A673 (cell line): ENCODE results near the gene LRRK1. TPM values are rescaled to one million over a fixed set of nuclear protein-coding genes. Genes with fewer than 3 reads are reported as not detected.

Experiments used
- BruUV-seq: library from RNA; stranded (reverse); fragments of 400-500 nt; replicated peaks from 2 replicates; lab custom pipeline; 2021; lab: Mats Ljungman, UMichigan
- CTCF ChIA-PET: fragments of 300-600 bp; sonication (Branson Sonifier 250); formaldehyde crosslinking; loops from one replicate; lab custom pipeline; 2022; ENCODE audit warnings: antibody characterized with exemption; lab: Charles Lee
- POLR2A ChIA-PET: fragments of 300-600 bp; sonication (Branson Sonifier 250); formaldehyde crosslinking; loops from one replicate; lab custom pipeline; 2022; ENCODE audit warnings: antibody characterized with exemption; ENCODE audit not compliant: low non-redundant PET; lab: Charles Lee
- DNase-seq: peaks from one replicate; pipeline ENCODE4 v3.0.0-alpha.2; 2015; ENCODE audit warnings: low spot score
- H3K27ac ChIP-seq: fragments of 200-600 bp; sonication (generic); 2 replicates; pipeline ENCODE4 v1.5.1; 2016; ENCODE audit warnings: mixed run types, low read depth, mild to moderate bottlenecking, mixed read lengths, antibody characterized with exemption, low read length; ENCODE audit not compliant: poor library complexity, severe bottlenecking
- H3K27me3 ChIP-seq: fragments of 200-600 bp; sonication (generic); replicated peaks from 2 replicates; pipeline ENCODE4 v1.6.1; 2017; ENCODE audit warnings: mixed run types, low read depth, mild to moderate bottlenecking, mixed read lengths, antibody characterized with exemption, low read length; ENCODE audit not compliant: insufficient read depth, poor library complexity
- H3K36me3 ChIP-seq: fragments of 200-600 bp; sonication (generic); 2 replicates; pipeline ENCODE4 v1.6.1; 2016; ENCODE audit warnings: mixed run types, mild to moderate bottlenecking, mixed read lengths, antibody characterized with exemption, low read length; ENCODE audit not compliant: insufficient read depth, poor library complexity, severe bottlenecking
- H3K4me1 ChIP-seq: fragments of 200-600 bp; sonication (generic); 2 replicates; pipeline ENCODE4 v1.6.1; 2017; ENCODE audit warnings: mixed run types, mild to moderate bottlenecking, mixed read lengths, antibody characterized with exemption, low read length; ENCODE audit not compliant: insufficient read depth, poor library complexity, severe bottlenecking
- H3K4me3 ChIP-seq: fragments of 200-600 bp; sonication (generic); 2 replicates; pipeline ENCODE4 v1.5.1; 2016; ENCODE audit warnings: low read depth, mixed run types, mild to moderate bottlenecking, mixed read lengths, low read length; ENCODE audit not compliant: poor library complexity, severe bottlenecking
- H3K9me3 ChIP-seq: fragments of 200-600 bp; sonication (generic); 2 replicates; pipeline ENCODE4 v1.6.1; 2016; ENCODE audit warnings: mixed run types, low read depth, mild to moderate bottlenecking, mixed read lengths, antibody characterized with exemption, low read length; ENCODE audit not compliant: poor library complexity, severe bottlenecking
- CTCF ChIP-seq: fragments of 300-800, 200-600 bp; sonication (generic); conservative IDR thresholded peaks from 2 replicates; pipeline ENCODE4 v1.5.1; 2017; ENCODE audit warnings: low read depth, mild to moderate bottlenecking, antibody characterized with exemption, low read length, moderate library complexity, mixed read lengths
- EZH2 ChIP-seq: fragments of 200-600 bp; sonication (generic); IDR thresholded peaks from 2 replicates; pipeline ENCODE4 v1.6.1; 2017; ENCODE audit warnings: borderline replicate concordance, low read depth, mild to moderate bottlenecking, mixed read lengths, antibody characterized with exemption, low read length; ENCODE audit not compliant: poor library complexity, severe bottlenecking
- intact Hi-C: fragments of 100-400 bp; cut with micrococcal nuclease; formaldehyde crosslinking; loops from one replicate; pipeline ENCODE4 v1.10.0; 2022; ENCODE audit not compliant: unreplicated experiment
- total RNA-seq: library from RNA; stranded (reverse); gene quantifications from 2 replicates; pipeline ENCODE4 v1.2.3, GENCODE V29; 2021

Gene LRRK1
- total RNA-seq, 1 experiment from 2014 or later, result 7.7 TPM

- Histone ChIP-seq H3K4me1 (peaks cover 38% of the 10 kb centered on the region), H3K36me3 (no peaks in the 10 kb centered on the region), H3K27me3 (no peaks in the 10 kb centered on the region), H3K27ac (no peak overlapping the region), H3K9me3 (no peaks in the 10 kb centered on the region), H3K4me3 (no peak overlapping the region)
- no TSS peak for BruUV-seq
- ChIA-PET CTCF (no interaction called here), POLR2A (no interaction called here)
- TF ChIP-seq CTCF (no peak), EZH2 (no peak)
- intact Hi-C loops, result no loop called here
- no peak for DNase-seq
Measured at GRCh38 chr15:100898152-100898490, 21.0 kb upstream of the LRRK1 start.

- H3K4me3 ChIP-seq, result no peak overlapping the region
- no peak for DNase-seq
- H3K27me3 ChIP-seq, result no peaks in the 10 kb centered on the region
- no peaks in the 10 kb centered on the region for H3K36me3 ChIP-seq
- H3K4me1 ChIP-seq, result peaks cover 38% of the 10 kb centered on the region
- ChIA-PET CTCF (no interaction called here), POLR2A (no interaction called here)
- no peak overlapping the region for H3K27ac ChIP-seq
- no TSS peak for BruUV-seq
- no peak for TF ChIP-seq EZH2
- TF ChIP-seq CTCF, result no peak
- H3K9me3 ChIP-seq, result no peaks in the 10 kb centered on the region
- intact Hi-C loops, result no loop called here
Measured at GRCh38 chr15:100898661-100899462, 20.3 kb upstream of the LRRK1 start.

GRCh38 chr15:100899601-100900000 is 19.6 kb upstream of the LRRK1 start:
- intact Hi-C loops, result no loop called here
- no peak for DNase-seq
- peaks cover 38% of the 10 kb centered on the region for H3K4me1 ChIP-seq
- no peaks in the 10 kb centered on the region for H3K36me3 ChIP-seq
- H3K9me3 ChIP-seq, result no peaks in the 10 kb centered on the region
- ChIA-PET CTCF (no interaction called here), POLR2A (no interaction called here)
- TF ChIP-seq EZH2 (no peak), CTCF (no peak)
- H3K27me3 ChIP-seq, result no peaks in the 10 kb centered on the region
- no peak overlapping the region for H3K4me3 ChIP-seq
- H3K27ac ChIP-seq, result no peak overlapping the region
- BruUV-seq, result no TSS peak
